Testis (tissue), 2 donors: ENCODE results near the gene NFIX.

ENCODE experiments used
- POLR2A ChIP-seq: fragments of 450-650 bp; IDR thresholded peaks from one replicate; pipeline ENCODE4 v1.6.1; 2017; ENCODE audit warnings: antibody characterized with exemption, mild to moderate bottlenecking, moderate library complexity
- TF ChIP-seq, protein P1 (sequence below), 3 experiments: fragments of 450-650 bp in 2 of 3; fragments of 200-600 bp in 1 of 3; sonication (generic) in 1 of 3; IDR thresholded peaks; one replicate each; pipeline ENCODE4 v1.5.1; 2016 to 2019; ENCODE audit warnings: antibody characterized with exemption in 3 of 3, mild to moderate bottlenecking in 2 of 3, moderate library complexity in 1 of 3

DNA sequence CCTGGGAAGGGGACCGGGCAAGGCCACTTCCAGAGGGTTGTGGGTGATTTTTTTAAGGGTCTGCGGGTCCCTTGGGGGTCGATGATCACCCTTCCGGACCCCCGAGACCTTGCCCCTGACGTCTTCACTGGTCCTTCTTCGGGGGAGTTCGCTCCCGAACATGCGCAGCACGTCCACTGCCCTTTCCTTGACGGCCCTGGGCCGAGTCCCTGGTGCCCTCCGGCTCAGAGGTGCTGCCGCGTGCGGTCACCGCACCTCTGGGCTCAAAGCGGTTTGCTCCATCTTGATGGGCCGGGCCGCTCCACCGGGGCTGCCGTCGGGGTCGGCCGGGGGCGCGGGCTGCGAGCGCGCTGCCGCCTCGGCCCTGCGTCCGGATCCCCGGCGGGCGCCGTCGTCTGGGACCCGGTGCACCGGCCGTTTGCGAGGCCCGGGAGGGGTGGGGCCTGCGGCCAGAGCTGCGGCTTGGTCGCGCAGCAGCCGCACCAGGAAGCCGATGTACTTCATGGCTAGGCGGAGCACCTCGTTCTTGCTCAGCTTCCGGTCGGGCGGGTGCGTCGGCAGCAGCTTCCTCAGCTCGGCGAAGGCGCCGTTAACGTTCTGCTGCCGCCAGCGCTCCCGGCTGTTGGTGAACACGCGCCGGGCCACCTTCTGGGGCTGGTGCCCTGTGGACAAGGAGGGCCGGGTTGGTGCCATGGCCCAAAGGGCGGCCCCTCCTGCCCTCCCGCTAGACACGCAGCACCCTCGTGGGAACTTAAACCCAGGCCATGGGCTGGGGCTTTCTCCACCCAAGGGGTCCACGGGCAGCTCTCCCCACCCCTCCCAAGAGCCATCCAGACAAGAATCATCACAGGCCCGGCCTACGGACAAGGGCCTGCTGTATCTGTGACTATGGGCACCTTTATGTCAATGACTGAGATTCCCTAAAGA lies 104.1 kb downstream of the NFIX start:
- TF ChIP-seq POLR2A = no peak
- TF ChIP-seq, protein P1, sequence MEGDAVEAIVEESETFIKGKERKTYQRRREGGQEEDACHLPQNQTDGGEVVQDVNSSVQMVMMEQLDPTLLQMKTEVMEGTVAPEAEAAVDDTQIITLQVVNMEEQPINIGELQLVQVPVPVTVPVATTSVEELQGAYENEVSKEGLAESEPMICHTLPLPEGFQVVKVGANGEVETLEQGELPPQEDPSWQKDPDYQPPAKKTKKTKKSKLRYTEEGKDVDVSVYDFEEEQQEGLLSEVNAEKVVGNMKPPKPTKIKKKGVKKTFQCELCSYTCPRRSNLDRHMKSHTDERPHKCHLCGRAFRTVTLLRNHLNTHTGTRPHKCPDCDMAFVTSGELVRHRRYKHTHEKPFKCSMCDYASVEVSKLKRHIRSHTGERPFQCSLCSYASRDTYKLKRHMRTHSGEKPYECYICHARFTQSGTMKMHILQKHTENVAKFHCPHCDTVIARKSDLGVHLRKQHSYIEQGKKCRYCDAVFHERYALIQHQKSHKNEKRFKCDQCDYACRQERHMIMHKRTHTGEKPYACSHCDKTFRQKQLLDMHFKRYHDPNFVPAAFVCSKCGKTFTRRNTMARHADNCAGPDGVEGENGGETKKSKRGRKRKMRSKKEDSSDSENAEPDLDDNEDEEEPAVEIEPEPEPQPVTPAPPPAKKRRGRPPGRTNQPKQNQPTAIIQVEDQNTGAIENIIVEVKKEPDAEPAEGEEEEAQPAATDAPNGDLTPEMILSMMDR (IDR thresholded peaks at IDR 0.05) = no peak
